GM19025 (cell line): Measurements from ENCODE around the gene DOCK11.
A peak's percentile ranks its signal among the peaks of the same experiment; 100 is the strongest.

ENCODE experiments used
- ATAC-seq: cut with Tn5 transposase; IDR thresholded peaks from one replicate; pipeline ENCODE4 v1.9.1; 2021; ENCODE audit warnings: mild to moderate bottlenecking, low read depth, moderate library complexity; ENCODE audit not compliant: unreplicated experiment

DOCK11 gene

GRCh38 chrX:118526149-118526548, 30.5 kb downstream of the DOCK11 start:
- ATAC-seq: no peak

- ATAC-seq: peak; percentile 72
Observed at GRCh38 chrX:118528071-118528737, 32.6 kb downstream of the DOCK11 start.

DNA sequence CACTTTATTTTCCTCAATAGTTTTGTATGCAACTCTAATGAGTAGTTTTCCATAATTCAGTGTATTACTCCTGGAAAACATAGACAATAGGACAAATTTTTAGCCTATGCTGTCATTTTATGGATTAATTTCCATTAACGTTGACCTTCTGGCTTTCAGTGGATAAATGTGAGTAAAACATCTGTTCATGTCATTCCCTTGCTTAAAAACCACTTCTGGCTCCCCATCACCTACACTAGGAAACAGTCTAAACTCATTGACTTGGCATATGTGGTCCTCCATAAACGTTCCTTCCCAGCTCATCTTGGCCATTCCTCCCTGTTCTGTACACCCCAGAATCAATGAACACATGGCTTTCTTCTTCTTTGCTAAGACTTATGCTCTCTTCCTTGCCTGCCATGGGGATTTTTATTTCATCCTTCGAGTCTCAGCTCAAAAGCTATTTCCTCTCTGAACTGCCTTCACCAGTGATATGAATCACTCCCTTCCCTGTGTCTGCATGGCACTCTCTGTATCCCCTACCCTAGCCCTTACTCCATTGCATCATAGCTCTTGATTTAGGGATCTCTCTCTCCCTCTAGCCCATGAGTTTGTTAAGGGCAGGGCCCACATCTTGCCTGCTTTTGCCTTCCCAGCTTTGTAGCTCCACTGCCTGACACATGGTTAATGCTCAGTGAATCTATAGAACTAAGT, 34.8 kb downstream of the DOCK11 start:
- ATAC-seq: no peak

DNA sequence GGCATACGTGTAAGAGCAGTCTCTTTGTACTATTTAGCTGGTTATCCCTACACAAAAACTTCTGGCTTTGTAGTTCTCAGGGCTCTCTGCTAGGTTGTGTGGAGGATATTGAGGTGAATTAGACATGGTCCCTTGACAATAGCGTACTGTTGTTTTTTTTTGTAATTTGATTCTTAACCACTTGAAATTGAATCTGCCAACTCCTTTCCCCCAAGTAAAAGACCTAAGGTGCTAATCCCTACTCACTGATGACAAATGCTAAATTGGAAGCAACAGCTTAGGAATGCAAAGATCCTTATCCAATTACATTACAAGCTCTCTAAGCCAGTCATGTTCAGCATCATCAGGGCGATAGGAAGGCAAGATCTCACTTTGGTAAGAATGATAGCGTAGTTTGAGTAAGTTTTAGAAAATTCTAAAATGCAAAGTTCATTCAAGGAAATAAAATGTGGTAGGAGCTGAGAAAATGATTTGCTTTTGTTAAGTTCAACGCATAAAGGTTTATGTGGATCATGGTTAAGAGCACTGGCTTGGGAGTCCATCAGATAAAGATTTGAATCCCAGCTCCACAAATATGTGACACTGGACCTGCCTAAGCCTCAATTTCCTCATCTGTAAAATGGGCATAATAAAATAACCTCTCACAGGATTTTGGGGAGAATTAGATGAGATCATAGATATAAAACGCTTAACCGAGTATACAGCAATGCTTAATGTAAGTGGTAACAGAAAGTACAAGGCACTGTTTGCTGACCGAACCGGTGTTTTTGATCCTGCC, 39.3 kb downstream of the DOCK11 start:
- no peak for ATAC-seq

GRCh38 chrX:118536204-118536603, 40.6 kb downstream of the DOCK11 start:
- peak; percentile 67 for ATAC-seq

DNA sequence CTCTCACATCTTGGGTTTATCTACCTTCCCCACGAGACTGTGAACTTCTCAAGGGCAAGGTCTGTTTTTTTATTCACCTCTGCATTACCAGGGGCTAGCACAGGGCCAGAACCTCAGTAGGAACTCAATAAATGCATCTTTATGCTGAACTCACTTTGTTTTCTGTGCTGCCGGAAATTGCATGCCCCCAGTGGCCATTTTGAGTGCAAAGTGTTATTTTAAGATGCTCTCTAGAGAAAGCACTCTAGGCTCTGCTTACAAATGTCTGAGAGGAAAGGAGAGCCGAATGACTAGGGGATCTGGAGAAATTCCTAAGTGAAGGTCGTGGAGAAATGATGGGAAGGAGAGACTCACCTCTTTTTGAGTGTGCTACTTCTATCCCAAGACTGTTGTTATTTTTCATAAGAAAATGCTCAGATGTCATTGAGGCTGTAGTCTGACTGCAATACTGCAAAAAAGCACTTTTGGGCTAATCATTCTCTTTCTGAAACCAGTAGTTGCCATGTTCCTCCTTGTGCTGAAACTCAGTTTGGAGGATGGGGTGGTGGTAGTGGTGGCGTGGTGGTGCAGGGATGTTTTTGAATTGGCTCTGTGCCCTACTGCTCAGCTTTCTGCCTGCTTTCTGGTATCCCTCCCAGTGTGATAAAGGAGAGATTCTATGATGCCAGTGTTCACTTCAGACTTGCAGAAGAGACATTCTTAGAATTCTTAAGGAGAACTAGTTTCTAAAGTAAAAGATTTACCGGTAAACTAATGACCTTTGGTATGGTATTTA, 41.3 kb downstream of the DOCK11 start:
- peak; percentile 58 for ATAC-seq

DNA sequence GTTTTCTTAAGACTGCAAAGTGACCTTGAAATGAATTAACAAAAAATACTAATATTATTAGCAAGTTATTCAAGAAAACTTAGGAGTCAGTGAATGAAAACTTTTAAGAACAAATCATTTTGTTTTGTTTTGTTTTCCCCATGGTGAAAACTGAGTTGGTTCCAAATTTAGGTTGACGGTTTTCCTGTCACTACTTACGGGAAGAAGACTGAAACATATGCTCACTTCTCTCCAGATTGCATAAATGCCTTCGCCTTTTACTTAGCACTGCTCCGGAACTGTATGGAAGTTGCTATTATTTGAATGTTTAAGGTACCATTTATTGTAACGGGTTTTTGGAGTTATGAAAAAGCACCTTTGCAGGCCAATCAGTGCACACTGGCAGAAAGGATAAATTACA, 42.8 kb downstream of the DOCK11 start:
- ATAC-seq: no peak

DNA sequence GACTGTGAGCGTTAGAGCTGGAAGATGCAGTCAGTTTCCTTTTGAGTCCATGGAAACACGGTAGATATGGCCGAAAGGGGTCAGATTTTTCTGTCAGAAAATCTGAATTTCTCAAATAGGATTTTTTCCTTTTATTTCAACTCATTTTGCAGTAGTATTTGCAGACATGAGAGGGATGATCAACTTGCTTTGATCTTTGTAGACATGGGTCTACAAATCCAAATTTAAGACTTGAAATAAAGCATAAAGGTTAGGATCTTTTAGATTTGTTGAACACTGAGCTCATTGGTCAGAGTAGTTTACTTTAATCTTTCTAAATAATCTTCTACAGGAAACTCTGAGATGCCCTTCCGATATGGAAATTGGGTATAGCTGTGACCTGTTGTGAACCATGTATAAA, 44.7 kb downstream of the DOCK11 start:
- no peak for ATAC-seq

DNA sequence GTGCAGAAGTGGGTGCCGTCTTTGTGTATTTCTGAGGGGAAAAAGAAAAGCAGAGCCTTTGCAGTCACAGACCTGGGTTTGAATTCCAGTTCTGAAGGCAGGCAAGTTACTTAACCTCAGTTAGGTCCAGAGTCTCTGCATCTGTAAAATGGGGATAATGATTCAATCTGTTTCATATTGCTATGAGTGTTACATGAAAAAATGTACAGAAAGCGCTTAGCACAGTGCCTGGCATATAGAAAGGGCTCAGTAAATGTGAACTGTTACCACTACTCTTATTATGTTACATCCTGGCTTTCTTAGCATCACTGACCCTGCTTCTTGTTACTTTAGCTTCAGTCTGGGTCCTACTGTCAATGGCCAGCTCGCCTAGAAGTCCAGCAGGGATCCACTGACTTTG, 45.9 kb downstream of the DOCK11 start:
- ATAC-seq: no peak

GRCh38 chrX:118545510-118545909, 49.9 kb downstream of the DOCK11 start:
- no peak for ATAC-seq

GRCh38 chrX:118548841-118549240, 53.2 kb downstream of the DOCK11 start:
- no peak for ATAC-seq

DNA sequence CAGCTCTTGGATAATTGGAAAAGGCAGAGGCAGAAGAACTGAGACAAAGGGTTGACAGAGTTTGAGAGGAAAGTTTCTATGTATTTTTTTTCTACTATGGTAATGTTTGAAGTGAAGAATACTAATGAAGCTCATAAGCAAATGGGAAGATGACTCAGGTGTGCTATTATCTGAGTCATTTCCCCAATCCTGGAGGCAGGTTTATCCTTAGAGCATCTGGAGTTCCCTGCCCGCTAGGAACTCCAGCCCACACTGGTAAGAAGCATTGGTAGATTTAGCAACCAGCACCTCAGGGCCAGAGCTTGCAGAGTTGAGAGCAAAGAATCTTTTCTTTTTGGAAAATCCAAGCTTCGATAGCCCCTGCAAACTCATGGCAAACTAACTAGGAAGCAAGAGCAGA, 55.2 kb downstream of the DOCK11 start:
- no peak for ATAC-seq

GRCh38 chrX:118551426-118551825, 55.8 kb downstream of the DOCK11 start:
- no peak for ATAC-seq

DNA sequence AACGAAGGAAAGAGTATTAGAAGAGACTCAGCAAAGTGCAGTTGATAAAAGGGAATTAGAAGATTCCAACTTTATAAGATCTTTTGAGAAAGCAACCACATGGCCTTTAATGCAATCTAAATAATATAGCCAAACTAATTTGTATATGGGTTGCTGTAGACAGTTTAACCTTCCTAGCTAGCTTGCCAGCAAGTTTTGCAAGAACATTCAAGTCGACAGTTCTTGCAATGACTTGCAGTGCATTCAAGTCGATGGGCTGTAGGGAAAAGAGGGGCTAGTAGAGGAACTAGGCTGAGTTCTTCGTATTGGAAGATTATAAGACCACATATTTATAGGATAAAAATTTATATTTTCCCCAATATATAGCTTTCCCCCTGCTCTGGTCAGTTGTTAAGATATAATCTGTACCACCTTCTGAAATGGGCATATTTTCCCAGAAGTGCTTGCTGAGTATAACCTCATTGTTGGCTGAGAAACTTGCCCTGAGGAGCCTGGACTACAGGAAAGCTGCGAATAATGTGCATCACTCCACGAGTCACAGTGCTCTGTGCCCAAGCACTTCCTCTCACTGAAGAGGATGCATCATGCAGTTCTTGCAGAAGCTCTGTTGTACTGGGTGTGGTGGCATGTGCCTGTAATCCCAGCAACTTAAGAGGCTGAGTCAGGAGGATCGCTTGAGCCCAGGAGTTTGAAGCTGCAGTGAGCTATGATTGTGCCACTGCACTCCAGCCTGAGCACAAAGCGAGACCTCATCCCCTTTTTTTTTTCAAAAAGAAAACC, 56.7 kb downstream of the DOCK11 start:
- ATAC-seq: no peak

GRCh38 chrX:118553042-118553710, 57.6 kb downstream of the DOCK11 start:
- no peak for ATAC-seq

GRCh38 chrX:118554511-118554910, 58.9 kb downstream of the DOCK11 start:
- ATAC-seq: no peak

DNA sequence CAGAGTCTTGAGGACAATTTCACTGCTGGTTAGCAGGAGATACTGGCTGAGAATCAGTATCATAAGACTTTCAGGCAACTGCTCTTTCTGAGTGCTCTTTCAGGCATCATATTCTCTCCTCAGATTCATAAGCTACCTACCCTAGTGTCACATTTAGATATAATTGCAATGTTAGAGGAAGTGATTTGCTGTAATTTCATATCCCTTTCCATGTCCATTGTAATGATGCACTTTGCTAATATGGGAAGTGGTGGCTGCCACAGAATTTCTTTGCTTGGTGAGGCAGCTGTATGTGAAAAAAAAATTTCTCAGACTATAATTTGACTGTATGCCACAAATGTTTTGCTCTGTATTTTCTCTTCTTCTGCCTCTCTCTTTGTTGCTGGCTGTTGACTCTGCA, 63.3 kb downstream of the DOCK11 start:
- ATAC-seq: no peak

DNA sequence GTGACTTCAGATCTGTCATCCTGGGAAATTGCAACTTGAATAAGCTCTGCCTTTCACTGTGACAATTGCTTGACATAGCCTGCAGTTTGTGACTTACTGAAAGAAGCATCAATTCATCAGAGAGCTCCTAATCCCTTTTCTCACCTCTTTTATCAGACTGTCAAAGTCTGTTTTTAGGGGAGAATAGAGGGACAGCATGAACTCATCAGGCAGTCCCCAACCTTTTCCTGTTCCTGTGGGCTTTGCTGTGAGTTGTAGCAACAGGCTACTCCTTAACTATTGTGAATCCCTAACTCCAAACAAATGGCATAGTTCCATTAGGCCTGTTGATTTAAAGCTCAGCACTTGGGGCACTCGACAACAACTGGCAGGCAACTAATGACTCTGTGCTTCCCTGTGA, 64.9 kb downstream of the DOCK11 start:
- no peak for ATAC-seq

DNA sequence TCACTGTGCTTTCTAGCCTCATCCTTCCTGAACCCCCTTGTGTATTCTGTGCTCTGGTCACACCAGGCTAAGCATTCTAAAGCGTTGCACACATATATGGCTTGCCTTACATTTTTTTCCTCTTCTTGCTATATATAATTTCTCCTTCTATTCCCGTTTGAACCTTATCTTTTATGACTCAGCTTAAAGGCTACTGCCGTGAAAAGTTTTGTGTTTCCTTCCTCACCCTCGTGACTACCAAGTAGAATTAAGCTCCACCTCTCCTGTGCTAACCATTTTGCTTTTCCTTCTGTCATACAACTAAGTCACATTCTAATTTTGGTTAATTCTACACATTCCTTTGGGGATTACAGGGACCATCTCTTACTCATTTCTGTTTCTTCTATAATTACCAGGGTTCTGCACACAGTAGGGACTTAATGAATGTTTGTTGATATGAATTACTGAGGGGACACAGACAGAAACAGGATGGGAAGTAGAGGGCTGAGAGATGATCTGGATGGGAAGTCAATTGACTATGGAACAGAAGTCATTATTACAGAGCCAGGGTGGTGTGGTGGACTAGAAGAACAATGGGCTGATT, 67.1 kb downstream of the DOCK11 start:
- no peak for ATAC-seq
